Activated CD4-positive, alpha-beta T cell treated with anti-CD3 and anti-CD28 coated beads, Interleukin-2, amount 10 ng/mL, durations not matched to agents 7 days and 5 days (primary cell): Measurements from ENCODE around the gene PLCG2. TPM values are rescaled to one million over a fixed set of nuclear protein-coding genes. Genes with fewer than 3 reads are reported as not detected.

ENCODE experiments used
- CTCF ChIA-PET: fragments of 350-600 bp; sonication (Branson Sonifier 250); formaldehyde crosslinking; loops from one replicate; lab custom pipeline; 2021; ENCODE audit warnings: antibody characterized with exemption; lab: Charles Lee
- POLR2A ChIA-PET: fragments of 350-600 bp; sonication (Branson Sonifier 250); formaldehyde crosslinking; loops from one replicate; lab custom pipeline; 2021; ENCODE audit warnings: antibody characterized with exemption; lab: Charles Lee
- DNase-seq: peaks from one replicate; pipeline ENCODE4 v3.0.0-alpha.2; 2020
- H3K27ac Mint-ChIP-seq: one replicate; pipeline ENCODE4 v1.8.0; 2021; ENCODE audit warnings: mild to moderate bottlenecking, moderate library complexity, mixed read lengths
- H3K27me3 Mint-ChIP-seq: one replicate; pipeline ENCODE4 v1.8.0; 2021; ENCODE audit warnings: mixed read lengths
- H3K36me3 Mint-ChIP-seq: one replicate; pipeline ENCODE4 v1.8.0; 2021; ENCODE audit warnings: low read depth, mixed read lengths
- H3K4me1 Mint-ChIP-seq: one replicate; pipeline ENCODE4 v1.8.0; 2021; ENCODE audit warnings: mixed read lengths
- H3K4me3 Mint-ChIP-seq: one replicate; pipeline ENCODE4 v1.8.0; 2021; ENCODE audit warnings: mild to moderate bottlenecking, moderate library complexity, mixed read lengths
- H3K9me3 Mint-ChIP-seq: one replicate; pipeline ENCODE4 v1.8.0; 2021; ENCODE audit warnings: mixed read lengths
- total RNA-seq, 2 experiments: library from RNA; stranded (reverse); gene quantifications; one replicate each; pipeline ENCODE4 v1.2.3, GENCODE V29; 2021

PLCG2 gene
- total RNA-seq, 2 experiments from 2014 or later = 2.6 to 3.1 TPM

DNA sequence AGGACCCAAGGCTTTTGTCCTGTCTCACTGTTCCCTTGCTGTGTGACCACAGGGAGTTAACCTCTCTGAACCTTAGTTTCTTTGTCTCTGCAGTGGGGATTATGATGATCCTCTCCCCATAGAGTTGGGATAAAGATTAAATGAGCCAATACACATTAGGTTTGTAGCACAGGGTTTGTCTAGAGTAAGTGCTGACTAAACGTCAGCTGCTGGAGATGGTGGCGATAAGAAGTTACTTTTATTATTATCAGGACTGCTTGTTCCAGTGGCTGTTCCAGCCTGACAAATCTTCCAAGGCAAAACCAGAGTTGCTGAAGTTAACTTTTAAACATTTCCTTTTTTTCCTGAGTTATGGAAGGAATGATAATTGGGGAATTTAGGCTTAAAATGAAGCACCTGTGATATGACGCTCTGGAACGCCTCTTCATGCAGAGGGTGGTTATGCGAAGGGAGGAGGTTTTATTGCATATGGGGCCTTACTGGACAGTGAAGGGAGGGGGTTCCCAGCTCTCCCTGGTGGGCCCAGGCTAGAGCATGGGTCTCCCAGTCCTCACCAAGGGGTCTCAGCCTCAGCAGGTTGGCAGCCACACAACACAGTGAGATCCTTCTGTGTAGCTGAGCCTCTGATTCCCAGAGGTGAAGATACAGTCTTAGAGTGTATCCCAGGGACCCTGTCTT is 35.8 kb downstream of the PLCG2 start:
- H3K27ac Mint-ChIP-seq = no peak overlapping the region
- peaks cover 34% of the 10 kb centered on the region for H3K4me1 Mint-ChIP-seq
- H3K9me3 Mint-ChIP-seq = no peaks in the 10 kb centered on the region
- H3K4me3 Mint-ChIP-seq = no peak overlapping the region
- H3K36me3 Mint-ChIP-seq = peaks cover 2% of the 10 kb centered on the region
- POLR2A ChIA-PET = no interaction called here
- no peaks in the 10 kb centered on the region for H3K27me3 Mint-ChIP-seq
- no peak for DNase-seq
- CTCF ChIA-PET = no interaction called here

DNA sequence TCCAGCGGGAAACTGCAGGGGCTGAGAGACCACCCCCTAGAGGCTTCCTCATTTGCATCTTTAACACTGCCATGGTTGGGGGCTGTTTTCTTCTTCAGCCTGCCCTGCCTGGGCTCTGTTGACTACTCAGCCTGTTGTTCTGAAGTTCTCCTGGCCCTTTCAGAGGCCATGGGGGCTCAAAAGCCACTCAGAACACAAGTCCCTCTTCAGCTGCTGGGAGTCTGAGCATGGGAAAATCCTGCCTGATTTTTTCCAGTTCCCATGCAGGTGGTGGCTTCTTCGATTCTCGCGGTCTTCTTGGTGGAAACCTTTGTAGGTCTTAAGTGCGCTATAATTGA is 36.3 kb downstream of the PLCG2 start:
- Mint-ChIP-seq H3K9me3 (no peaks in the 10 kb centered on the region), H3K4me3 (no peak overlapping the region), H3K4me1 (peaks cover 30% of the 10 kb centered on the region), H3K27ac (no peak overlapping the region), H3K27me3 (no peaks in the 10 kb centered on the region), H3K36me3 (peaks cover 2% of the 10 kb centered on the region)
- POLR2A ChIA-PET = no interaction called here
- CTCF ChIA-PET = no interaction called here
- DNase-seq = no peak

DNA sequence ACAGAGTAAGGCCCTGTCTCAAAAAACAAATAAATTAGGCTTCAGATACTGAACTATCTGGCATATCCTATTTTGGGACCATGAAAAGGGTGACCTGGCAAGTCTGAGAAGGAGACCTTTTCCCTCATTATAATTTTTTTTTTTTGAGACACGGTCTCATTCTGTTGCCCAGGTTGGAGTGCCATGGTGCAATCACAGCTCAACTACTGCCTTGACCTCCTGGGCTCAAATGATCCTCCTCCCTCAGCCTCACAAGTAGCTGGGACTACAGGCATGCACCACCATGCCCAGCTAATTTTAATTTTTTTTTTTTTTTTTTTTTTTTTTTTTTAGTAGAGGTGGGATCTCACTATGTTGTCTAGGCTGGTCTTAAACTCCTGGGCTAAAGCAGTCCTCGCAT is 37.3 kb downstream of the PLCG2 start:
- H3K27ac Mint-ChIP-seq = no peak overlapping the region
- ChIA-PET CTCF (no interaction called here), POLR2A (no interaction called here)
- H3K27me3 Mint-ChIP-seq = no peaks in the 10 kb centered on the region
- no peaks in the 10 kb centered on the region for H3K9me3 Mint-ChIP-seq
- H3K36me3 Mint-ChIP-seq = peaks cover 2% of the 10 kb centered on the region
- no peak overlapping the region for H3K4me3 Mint-ChIP-seq
- peaks cover 21% of the 10 kb centered on the region for H3K4me1 Mint-ChIP-seq
- DNase-seq = no peak

DNA sequence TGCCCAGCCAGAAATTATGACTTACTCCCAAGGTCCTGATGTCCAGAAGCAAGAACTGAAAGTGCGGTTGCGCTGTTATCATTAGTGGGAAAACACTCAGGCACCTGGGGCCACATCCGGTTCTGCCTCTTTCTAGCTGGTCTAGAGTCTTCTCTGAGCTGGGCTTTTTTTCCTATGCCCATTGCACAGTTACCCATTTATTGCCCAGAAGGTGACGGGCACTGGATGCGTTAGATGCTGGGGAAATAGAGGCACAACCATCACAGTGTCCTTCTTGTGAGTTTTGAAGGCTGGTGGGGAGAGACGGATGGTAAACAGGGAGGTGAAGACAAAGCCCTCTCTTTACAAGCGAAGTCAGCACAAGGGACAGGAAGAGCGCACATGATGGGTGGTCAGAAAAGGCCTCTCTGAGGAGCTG is 37.7 kb downstream of the PLCG2 start:
- Mint-ChIP-seq H3K4me1 (peaks cover 16% of the 10 kb centered on the region), H3K4me3 (no peak overlapping the region), H3K27me3 (no peaks in the 10 kb centered on the region), H3K27ac (no peak overlapping the region), H3K36me3 (peaks cover 2% of the 10 kb centered on the region), H3K9me3 (no peaks in the 10 kb centered on the region)
- ChIA-PET CTCF (no interaction called here), POLR2A (no interaction called here)
- DNase-seq = no peak

DNA sequence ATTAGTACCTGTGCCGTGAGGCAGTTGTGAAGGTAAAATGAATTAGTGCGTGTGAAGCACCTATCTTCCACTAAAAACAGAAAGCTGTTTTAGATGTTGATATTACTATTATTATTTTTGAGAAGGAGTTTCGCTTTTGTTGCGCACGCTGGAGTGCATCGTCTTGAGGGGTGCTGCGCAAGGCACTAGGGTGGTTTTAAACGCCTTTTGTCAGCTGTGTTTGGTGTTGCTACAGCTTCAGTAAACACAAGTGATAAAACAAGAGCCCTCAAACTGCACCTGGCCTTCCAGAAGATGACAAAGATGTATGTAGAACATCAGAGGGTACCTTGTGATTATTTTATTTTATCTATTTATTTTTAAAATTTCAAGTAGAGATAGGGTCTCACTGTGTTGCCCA is 38.2 kb downstream of the PLCG2 start:
- ChIA-PET CTCF (interaction anchor here (0.7 kb wide), 1 partner anchor 9 kb away, joined by 3 read pairs; no protein-coding TSS in a partner anchor), POLR2A (no interaction called here)
- H3K4me1 Mint-ChIP-seq = peaks cover 15% of the 10 kb centered on the region
- H3K4me3 Mint-ChIP-seq = no peak overlapping the region
- H3K9me3 Mint-ChIP-seq = no peaks in the 10 kb centered on the region
- no peak for DNase-seq
- peaks cover 2% of the 10 kb centered on the region for H3K36me3 Mint-ChIP-seq
- no peak overlapping the region for H3K27ac Mint-ChIP-seq
- no peaks in the 10 kb centered on the region for H3K27me3 Mint-ChIP-seq

DNA sequence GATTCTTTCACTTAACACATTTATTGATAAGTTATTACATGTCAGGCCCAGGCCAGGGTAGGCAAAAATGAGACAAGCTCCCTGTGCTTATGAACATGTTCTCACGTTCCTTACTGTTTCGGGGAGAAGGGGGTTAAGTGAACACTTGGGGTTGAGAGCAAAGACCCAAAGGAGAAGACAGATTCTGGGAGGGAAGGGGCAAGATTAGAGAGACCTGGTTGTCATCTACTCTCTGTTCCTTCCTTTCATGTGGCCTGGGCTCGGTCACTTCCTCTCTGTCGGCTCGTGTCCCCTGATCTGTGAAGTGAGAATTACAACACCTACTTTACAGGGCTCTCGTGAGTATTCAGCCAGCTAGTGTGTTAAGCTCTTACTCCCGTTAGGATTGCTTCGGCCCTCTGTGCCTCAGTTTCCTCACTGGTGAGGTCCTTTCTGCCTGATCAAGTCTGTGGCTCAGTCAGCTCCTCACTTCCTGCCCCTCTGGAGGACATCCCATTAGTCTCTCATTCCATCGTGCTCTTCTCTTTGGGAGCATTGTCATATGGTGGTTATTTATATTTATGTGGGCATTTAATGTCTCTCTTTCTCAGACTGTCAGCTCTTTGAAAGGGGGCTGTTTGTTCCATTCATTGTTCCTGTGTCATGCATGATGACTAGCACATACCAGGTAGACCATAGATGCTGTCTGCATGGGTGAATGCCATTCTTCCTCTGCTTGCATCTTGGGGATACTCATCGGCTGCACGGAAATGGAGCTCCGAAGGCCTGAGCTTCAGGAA is 38.9 kb downstream of the PLCG2 start:
- ChIA-PET CTCF (interaction anchor here (0.7 kb wide), 1 partner anchor 8 kb away, joined by 3 read pairs; no protein-coding TSS in a partner anchor), POLR2A (no interaction called here)
- Mint-ChIP-seq H3K27me3 (no peaks in the 10 kb centered on the region), H3K27ac (no peak overlapping the region), H3K4me3 (no peak overlapping the region), H3K9me3 (no peaks in the 10 kb centered on the region), H3K36me3 (no peaks in the 10 kb centered on the region), H3K4me1 (peaks cover 13% of the 10 kb centered on the region)
- DNase-seq = no peak

DNA sequence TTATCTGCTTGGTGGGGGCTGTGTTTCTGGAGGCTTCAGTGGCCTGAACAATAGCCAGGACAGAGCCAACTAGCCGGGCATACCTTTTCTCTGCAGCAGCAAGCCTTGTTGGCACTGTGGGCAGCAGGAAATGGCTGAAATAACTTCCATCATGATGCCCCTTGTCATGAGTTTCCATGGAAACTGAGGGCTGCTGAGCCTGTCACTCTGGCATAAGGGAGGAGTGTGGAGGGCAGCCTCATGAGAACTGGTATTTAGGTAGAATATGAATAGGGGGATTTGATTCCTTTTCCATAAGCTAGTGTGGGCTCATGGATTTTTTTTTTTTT is 39.4 kb downstream of the PLCG2 start:
- peaks cover 17% of the 10 kb centered on the region for H3K4me1 Mint-ChIP-seq
- H3K36me3 Mint-ChIP-seq = no peaks in the 10 kb centered on the region
- no peak overlapping the region for H3K4me3 Mint-ChIP-seq
- CTCF ChIA-PET = interaction anchor here (0.7 kb wide), 1 partner anchor 73 kb away, joined by 4 read pairs; no protein-coding TSS in a partner anchor
- H3K27ac Mint-ChIP-seq = no peak overlapping the region
- no peaks in the 10 kb centered on the region for H3K27me3 Mint-ChIP-seq
- no peaks in the 10 kb centered on the region for H3K9me3 Mint-ChIP-seq
- POLR2A ChIA-PET = no interaction called here
- DNase-seq = no peak

DNA sequence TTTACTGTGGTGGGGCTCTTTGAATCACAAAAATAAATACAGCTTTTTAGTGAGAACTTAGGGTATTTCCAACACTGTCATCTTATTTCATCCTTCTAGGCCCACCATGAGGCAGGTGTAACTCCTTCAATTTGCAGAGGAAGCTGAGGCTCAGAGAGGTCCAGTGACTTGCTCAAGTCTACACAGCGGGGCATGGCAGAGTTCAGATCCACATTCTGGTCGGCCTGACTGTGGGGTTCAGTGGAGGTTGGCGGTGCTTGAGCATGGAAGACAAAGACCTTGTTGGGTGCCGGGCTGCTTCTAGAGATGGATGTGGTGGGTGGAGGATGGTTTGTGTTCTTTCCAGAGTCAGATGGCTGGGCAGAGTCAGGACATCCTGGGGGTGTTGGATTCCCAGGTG is 39.8 kb downstream of the PLCG2 start:
- ChIA-PET CTCF (interaction anchor here (0.7 to 0.9 kb wide), 4 partner anchors 23 to 625 kb away, joined by 3 to 4 read pairs (median 3); no protein-coding TSS in a partner anchor), POLR2A (no interaction called here)
- no peaks in the 10 kb centered on the region for H3K9me3 Mint-ChIP-seq
- peaks cover 17% of the 10 kb centered on the region for H3K4me1 Mint-ChIP-seq
- H3K36me3 Mint-ChIP-seq = no peaks in the 10 kb centered on the region
- H3K27me3 Mint-ChIP-seq = no peaks in the 10 kb centered on the region
- H3K27ac Mint-ChIP-seq = no peak overlapping the region
- no peak overlapping the region for H3K4me3 Mint-ChIP-seq
- no peak for DNase-seq

DNA sequence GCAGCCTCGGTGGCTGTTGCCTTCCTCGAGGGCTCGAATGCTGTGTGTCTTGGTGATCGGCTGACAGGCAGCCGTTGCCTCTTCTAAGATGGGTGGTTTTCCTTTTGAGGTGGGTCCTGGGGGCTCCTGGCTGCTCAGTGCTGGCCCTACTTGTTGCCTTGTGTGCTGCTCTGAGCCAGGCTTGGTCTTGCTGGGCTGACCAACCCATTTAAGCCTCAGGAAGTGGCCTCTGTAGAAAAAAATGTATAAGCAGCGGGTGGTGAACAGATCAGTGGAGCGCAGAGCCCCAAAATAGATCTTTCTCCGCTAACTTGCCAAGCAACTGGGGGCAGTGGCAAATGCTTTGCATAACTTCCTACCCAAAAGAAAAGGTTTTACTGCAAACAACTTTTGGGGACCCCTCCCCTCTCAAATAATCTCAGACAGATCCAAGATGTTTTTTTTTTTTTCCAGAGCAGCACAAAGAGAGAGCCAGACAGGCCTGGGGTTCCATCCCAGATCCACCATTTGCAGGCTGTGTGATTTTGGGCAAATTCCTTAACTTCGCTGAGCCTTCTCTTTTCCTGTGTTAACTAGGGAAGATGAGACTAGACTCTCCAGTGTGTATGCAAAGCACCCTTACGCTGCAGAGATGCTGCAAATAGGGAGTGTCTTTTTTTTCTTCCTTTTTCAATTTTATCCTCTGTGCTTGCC is 42.5 kb downstream of the PLCG2 start:
- POLR2A ChIA-PET = no interaction called here
- CTCF ChIA-PET = interaction anchor here (0.6 kb wide), 1 partner anchor 72 kb away, joined by 3 read pairs; no protein-coding TSS in a partner anchor
- H3K27me3 Mint-ChIP-seq = no peaks in the 10 kb centered on the region
- no peaks in the 10 kb centered on the region for H3K9me3 Mint-ChIP-seq
- peaks cover 17% of the 10 kb centered on the region for H3K4me1 Mint-ChIP-seq
- no peak overlapping the region for H3K4me3 Mint-ChIP-seq
- no peak for DNase-seq
- no peaks in the 10 kb centered on the region for H3K36me3 Mint-ChIP-seq
- H3K27ac Mint-ChIP-seq = no peak overlapping the region

DNA sequence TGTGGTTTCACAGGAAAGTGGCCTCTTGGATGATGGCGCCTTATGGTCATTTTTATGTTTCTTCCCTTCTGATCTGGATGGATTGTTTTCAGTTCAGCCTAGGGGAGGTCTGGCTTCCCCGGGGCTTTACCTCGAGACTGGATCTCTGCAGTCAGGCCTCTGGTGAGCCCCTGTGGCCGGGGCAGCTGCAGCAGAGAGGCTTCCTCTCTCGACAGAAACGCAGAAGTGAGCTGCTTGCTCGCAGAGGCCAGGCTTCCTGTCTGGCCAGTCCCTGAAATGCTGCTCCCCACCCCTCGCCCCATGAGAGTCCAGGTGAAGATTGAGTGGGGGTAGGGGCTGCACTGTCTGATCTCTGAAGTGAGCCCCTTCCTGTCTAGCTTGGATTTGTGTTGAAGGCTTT is 44.0 kb downstream of the PLCG2 start:
- H3K27me3 Mint-ChIP-seq = no peaks in the 10 kb centered on the region
- H3K4me1 Mint-ChIP-seq = peaks cover 5% of the 10 kb centered on the region
- H3K4me3 Mint-ChIP-seq = no peak overlapping the region
- DNase-seq = no peak
- ChIA-PET CTCF (interaction anchor here (0.6 kb wide), 1 partner anchor 1143 kb away, joined by 3 read pairs; no protein-coding TSS in a partner anchor), POLR2A (no interaction called here)
- no peaks in the 10 kb centered on the region for H3K9me3 Mint-ChIP-seq
- H3K36me3 Mint-ChIP-seq = no peaks in the 10 kb centered on the region
- H3K27ac Mint-ChIP-seq = no peak overlapping the region

DNA sequence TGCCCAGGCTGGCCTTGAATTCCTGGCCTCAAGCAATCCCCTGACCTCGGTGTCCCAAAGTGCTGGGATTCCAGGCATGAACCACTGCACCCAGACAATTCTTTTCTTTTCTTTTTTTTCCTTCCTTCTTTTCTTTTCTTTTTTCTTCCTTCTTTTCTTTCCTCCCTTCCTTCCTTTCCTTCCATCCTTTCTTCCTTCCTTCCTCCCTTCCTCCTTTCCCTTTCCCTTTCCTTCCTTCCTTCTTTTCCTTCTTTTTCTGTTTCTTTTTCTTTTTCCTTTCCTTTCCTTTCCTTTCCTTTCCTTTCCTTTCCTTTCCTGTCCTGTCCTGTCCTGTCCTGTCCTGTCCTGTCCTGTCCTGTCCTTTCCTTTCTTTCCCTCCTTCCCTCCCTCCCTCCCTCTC is 44.6 kb downstream of the PLCG2 start:
- no peak overlapping the region for H3K4me3 Mint-ChIP-seq
- no peaks in the 10 kb centered on the region for H3K27me3 Mint-ChIP-seq
- ChIA-PET CTCF (interaction anchor here (0.6 kb wide), 1 partner anchor 1144 kb away, joined by 3 read pairs; no protein-coding TSS in a partner anchor), POLR2A (no interaction called here)
- H3K9me3 Mint-ChIP-seq = no peaks in the 10 kb centered on the region
- DNase-seq = no peak
- H3K4me1 Mint-ChIP-seq = peaks cover 4% of the 10 kb centered on the region
- H3K36me3 Mint-ChIP-seq = no peaks in the 10 kb centered on the region
- H3K27ac Mint-ChIP-seq = no peak overlapping the region

DNA sequence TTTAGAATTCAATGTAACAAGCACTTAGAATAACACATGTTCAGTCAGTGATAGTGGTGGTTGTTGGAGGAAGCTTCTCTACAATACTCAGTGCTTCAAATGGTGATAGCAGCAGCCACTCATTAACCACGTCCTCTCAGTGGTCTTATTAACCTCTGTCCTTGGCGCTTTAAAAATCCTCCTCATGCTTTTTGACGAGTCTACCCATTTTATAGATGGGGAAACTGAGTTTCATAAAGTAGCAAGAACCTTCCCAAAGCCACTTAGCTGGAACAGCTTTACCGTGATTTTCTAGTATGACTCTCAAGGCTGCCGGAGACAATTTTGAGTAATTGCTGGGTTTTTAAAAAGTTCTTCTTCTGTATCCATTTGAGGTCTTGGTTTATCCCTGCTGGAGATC is 47.4 kb downstream of the PLCG2 start:
- peaks cover 10% of the 10 kb centered on the region for H3K4me1 Mint-ChIP-seq
- no peaks in the 10 kb centered on the region for H3K9me3 Mint-ChIP-seq
- no peaks in the 10 kb centered on the region for H3K27me3 Mint-ChIP-seq
- H3K36me3 Mint-ChIP-seq = no peaks in the 10 kb centered on the region
- H3K4me3 Mint-ChIP-seq = no peak overlapping the region
- CTCF ChIA-PET = no interaction called here
- no peak overlapping the region for H3K27ac Mint-ChIP-seq
- DNase-seq = no peak
- POLR2A ChIA-PET = no interaction called here
